ENCODE measurements around the gene KLHL22.
A peak's percentile ranks its signal among the peaks of the same experiment; 100 is the strongest.
"Not testable (repeated sequence)": the region's sequence is repeated elsewhere in the genome, so short reads cannot be mapped to it uniquely, and the experiment has no call there.

The KLHL22 gene

GRCh38 chr22:20466659-20467379 lies 28.8 kb downstream of the KLHL22 start:
- DNase-seq: no peak

- DNase-seq: no peak
These were observed 29.9 kb downstream of the KLHL22 start for GRCh38 chr22:20465759-20466077.

- no peak for DNase-seq
These were observed 30.5 kb downstream of the KLHL22 start for GRCh38 chr22:20464912-20465758.

GRCh38 chr22:20464096-20464614 lies 31.4 kb downstream of the KLHL22 start:
- peak; percentile 49 for DNase-seq

GRCh38 chr22:20463324-20464095 lies 32.1 kb downstream of the KLHL22 start:
- peak; percentile 22 for DNase-seq

GRCh38 chr22:20459862-20460261 lies 35.7 kb downstream of the KLHL22 start:
- DNase-seq: no peak

GRCh38 chr22:20459152-20459542 lies 36.4 kb downstream of the KLHL22 start:
- no peak for DNase-seq

GRCh38 chr22:20458530-20459151 lies 37.0 kb downstream of the KLHL22 start:
- DNase-seq: no peak

- DNase-seq: no peak
These were observed 37.9 kb downstream of the KLHL22 start for GRCh38 chr22:20457506-20458240.

- DNase-seq: no peak
These were observed 38.9 kb downstream of the KLHL22 start for GRCh38 chr22:20456722-20457076.

GRCh38 chr22:20456064-20456721 lies 39.4 kb downstream of the KLHL22 start:
- DNase-seq: peak; percentile 73

GRCh38 chr22:20455709-20456063 lies 39.9 kb downstream of the KLHL22 start:
- no peak for DNase-seq

GRCh38 chr22:20453222-20453621 lies 42.4 kb downstream of the KLHL22 start:
- DNase-seq: no peak

- no peak for DNase-seq
These were observed 43.7 kb downstream of the KLHL22 start for GRCh38 chr22:20451920-20452319.

GRCh38 chr22:20451129-20451778 lies 44.3 kb downstream of the KLHL22 start:
- not testable (repeated sequence) for DNase-seq

- no peak for DNase-seq
These were observed 45.1 kb downstream of the KLHL22 start for GRCh38 chr22:20450551-20450906.

- no peak for DNase-seq
These were observed 45.6 kb downstream of the KLHL22 start for GRCh38 chr22:20449819-20450550.

- DNase-seq: no peak
These were observed 47.0 kb downstream of the KLHL22 start for GRCh38 chr22:20448630-20449029.

- DNase-seq: no peak
These were observed 49.1 kb downstream of the KLHL22 start for GRCh38 chr22:20446383-20446970.

GRCh38 chr22:20444325-20444724 lies 51.3 kb downstream of the KLHL22 start:
- DNase-seq: no peak
